ENCODE measurements around the gene APOB.

Gene APOB

DNA sequence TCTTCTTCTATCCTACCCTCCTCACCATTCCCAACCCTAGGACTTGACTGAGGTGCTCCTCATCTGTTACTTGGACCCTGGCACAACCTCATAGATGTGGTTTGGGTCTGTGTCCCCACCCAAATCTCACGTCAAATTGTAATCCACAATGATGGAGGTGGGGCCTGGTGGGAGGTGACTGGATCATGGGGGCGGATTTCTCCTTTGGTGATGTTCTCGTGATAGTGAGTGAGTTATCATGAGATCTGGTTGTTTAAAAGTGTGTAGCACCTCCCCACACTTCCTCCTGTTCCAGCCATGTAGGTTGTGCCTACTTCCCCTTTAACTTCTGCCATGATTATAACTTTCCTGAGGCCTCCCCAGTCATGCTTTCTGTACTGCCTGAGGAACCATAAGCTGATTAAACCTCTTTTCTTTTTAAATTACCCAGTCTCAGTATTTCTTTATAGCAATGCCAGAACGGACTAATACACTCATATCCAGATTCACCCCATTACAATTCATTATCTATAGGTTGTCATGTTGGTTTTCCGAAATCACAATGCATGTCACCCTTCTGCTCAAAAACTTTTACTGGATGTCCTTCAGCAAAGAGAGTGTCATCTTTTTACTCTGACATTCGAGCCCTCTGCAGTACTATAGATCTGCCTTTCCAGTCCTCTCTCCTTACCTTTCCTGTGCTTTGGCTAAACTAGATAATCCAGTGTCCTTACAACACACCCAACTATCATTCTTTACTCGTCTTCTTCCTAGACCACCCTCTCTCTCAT is 45.7 kb downstream of the APOB start:
- Histone ChIP-seq H3K79me2 (ENCODE audit: insufficient read depth, low read length) (no peaks in the 10 kb centered on the region), H3K4me3 (ENCODE audit: low read depth, low read length, poor library complexity, severe bottlenecking) (no peak overlapping the region), H3K4me2 (ENCODE audit: low read length) (no peak overlapping the region), H3K9me3 (ENCODE audit: low read length) (no peaks in the 10 kb centered on the region), H3K27me3 (ENCODE audit: insufficient read depth, low read length) (no peaks in the 10 kb centered on the region), H3F3A (ENCODE audit: insufficient read depth, low read length) (no peaks in the 10 kb centered on the region), H3K36me3 (ENCODE audit: insufficient read depth, low read length) (no peaks in the 10 kb centered on the region), H3K9ac (ENCODE audit: low read length) (no peak overlapping the region), H3K4me1 (ENCODE audit: insufficient read depth, low read length, severe bottlenecking) (no peaks in the 10 kb centered on the region), H2AFZ (ENCODE audit: low read length) (no peak overlapping the region), H3K9me2 (ENCODE audit: low read depth, low read length) (no peaks in the 10 kb centered on the region), H4K20me1 (ENCODE audit: insufficient read depth, low read length) (no peaks in the 10 kb centered on the region), H3K27ac (ENCODE audit: low read depth, low read length, poor library complexity, severe bottlenecking) (no peak overlapping the region)
- no peak for TF ChIP-seq EZH2 (IDR thresholded peaks at IDR 0.05; ENCODE audit: borderline replicate concordance, low read length)
- TF ChIP-seq, protein P1, sequence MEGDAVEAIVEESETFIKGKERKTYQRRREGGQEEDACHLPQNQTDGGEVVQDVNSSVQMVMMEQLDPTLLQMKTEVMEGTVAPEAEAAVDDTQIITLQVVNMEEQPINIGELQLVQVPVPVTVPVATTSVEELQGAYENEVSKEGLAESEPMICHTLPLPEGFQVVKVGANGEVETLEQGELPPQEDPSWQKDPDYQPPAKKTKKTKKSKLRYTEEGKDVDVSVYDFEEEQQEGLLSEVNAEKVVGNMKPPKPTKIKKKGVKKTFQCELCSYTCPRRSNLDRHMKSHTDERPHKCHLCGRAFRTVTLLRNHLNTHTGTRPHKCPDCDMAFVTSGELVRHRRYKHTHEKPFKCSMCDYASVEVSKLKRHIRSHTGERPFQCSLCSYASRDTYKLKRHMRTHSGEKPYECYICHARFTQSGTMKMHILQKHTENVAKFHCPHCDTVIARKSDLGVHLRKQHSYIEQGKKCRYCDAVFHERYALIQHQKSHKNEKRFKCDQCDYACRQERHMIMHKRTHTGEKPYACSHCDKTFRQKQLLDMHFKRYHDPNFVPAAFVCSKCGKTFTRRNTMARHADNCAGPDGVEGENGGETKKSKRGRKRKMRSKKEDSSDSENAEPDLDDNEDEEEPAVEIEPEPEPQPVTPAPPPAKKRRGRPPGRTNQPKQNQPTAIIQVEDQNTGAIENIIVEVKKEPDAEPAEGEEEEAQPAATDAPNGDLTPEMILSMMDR (IDR thresholded peaks at IDR 0.05; ENCODE audit: low read length) = no peak

DNA sequence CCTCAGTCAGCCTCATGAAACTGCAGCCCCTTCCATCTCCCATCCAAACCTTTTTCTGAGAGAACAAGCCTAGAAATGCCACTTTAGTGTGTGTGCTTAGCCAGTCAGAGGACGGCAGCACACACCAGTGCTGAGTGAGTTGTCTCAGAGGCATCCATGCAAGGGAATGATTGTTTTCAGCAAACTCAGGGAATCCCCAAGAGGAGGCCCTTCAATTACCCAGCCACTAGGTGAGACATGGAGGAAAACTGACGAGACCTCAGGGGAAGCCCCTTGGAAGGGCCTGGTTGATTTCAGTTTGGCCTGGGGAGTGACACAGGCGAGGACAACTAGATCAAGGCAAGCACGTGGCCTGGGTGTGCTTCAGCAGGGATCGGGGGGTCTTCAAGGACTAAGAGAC is 49.7 kb downstream of the APOB start:
- Histone ChIP-seq H3K9me2 (ENCODE audit: low read depth, low read length) (no peaks in the 10 kb centered on the region), H3K27me3 (ENCODE audit: insufficient read depth, low read length) (no peaks in the 10 kb centered on the region), H3K79me2 (ENCODE audit: insufficient read depth, low read length) (no peaks in the 10 kb centered on the region), H3K36me3 (ENCODE audit: insufficient read depth, low read length) (no peaks in the 10 kb centered on the region), H3K4me2 (ENCODE audit: low read length) (no peak overlapping the region), H3K4me1 (ENCODE audit: insufficient read depth, low read length, severe bottlenecking) (no peaks in the 10 kb centered on the region), H4K20me1 (ENCODE audit: insufficient read depth, low read length) (no peaks in the 10 kb centered on the region), H3K27ac (ENCODE audit: low read depth, low read length, poor library complexity, severe bottlenecking) (no peak overlapping the region), H3K9me3 (ENCODE audit: low read length) (no peaks in the 10 kb centered on the region), H3K4me3 (ENCODE audit: low read depth, low read length, poor library complexity, severe bottlenecking) (no peak overlapping the region), H3F3A (ENCODE audit: insufficient read depth, low read length) (no peaks in the 10 kb centered on the region), H2AFZ (ENCODE audit: low read length) (no peak overlapping the region), H3K9ac (ENCODE audit: low read length) (no peak overlapping the region)
- TF ChIP-seq, protein P1 (IDR thresholded peaks at IDR 0.05; ENCODE audit: low read length) = no peak
- TF ChIP-seq EZH2 (IDR thresholded peaks at IDR 0.05; ENCODE audit: borderline replicate concordance, low read length) = no peak

DNA sequence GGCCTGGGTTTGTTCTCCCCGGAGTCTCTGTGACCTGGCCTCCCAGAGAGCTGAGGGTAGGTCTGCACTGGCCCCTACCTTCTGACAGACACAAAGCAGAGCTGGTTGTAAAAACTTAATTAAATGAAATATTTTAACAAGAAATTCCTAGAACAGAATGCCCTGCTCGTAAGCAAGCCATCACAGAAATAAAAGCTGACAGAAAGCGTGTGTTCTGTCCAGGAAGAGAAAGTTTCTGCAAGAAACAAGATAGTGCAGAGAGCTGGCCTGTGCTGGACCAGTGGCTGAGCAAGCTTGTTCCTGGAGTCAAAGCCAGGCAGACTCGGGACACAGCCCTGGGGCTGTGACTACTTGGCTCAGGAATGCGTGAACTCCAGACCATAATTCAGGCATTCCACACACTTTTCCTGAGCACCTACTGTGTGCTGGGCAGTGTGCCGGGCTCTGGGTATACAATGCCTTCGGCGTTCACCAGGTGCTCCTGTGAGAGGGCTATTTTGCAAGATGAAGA is 51.6 kb downstream of the APOB start:
- Histone ChIP-seq H3K4me1 (ENCODE audit: insufficient read depth, low read length, severe bottlenecking) (no peaks in the 10 kb centered on the region), H3F3A (ENCODE audit: insufficient read depth, low read length) (no peaks in the 10 kb centered on the region), H3K4me2 (ENCODE audit: low read length) (no peak overlapping the region), H3K4me3 (ENCODE audit: low read depth, low read length, poor library complexity, severe bottlenecking) (no peak overlapping the region), H3K79me2 (ENCODE audit: insufficient read depth, low read length) (no peaks in the 10 kb centered on the region), H3K9me2 (ENCODE audit: low read depth, low read length) (no peaks in the 10 kb centered on the region), H3K27ac (ENCODE audit: low read depth, low read length, poor library complexity, severe bottlenecking) (no peak overlapping the region), H3K9me3 (ENCODE audit: low read length) (no peaks in the 10 kb centered on the region), H3K9ac (ENCODE audit: low read length) (no peak overlapping the region), H3K36me3 (ENCODE audit: insufficient read depth, low read length) (no peaks in the 10 kb centered on the region), H3K27me3 (ENCODE audit: insufficient read depth, low read length) (no peaks in the 10 kb centered on the region; the same call in 1 of the 2 replicates), H2AFZ (ENCODE audit: low read length) (no peak overlapping the region), H4K20me1 (ENCODE audit: insufficient read depth, low read length) (no peaks in the 10 kb centered on the region)
- TF ChIP-seq EZH2 (IDR thresholded peaks at IDR 0.05; ENCODE audit: borderline replicate concordance, low read length) = no peak
- TF ChIP-seq, protein P1 (IDR thresholded peaks at IDR 0.05; ENCODE audit: low read length) = no peak

All from OCI-LY1 (cell line).